GM23248 (cell line): Measurements from ENCODE around the gene NEB.
"Not testable (repeated sequence)": the region's sequence is repeated elsewhere in the genome, so short reads cannot be mapped to it uniquely, and the experiment has no call there.

Source experiments
- EZH2 ChIP-seq: fragments of 200-600 bp; sonication (generic); IDR thresholded peaks from 2 replicates; pipeline ENCODE4 v1.6.1; 2018; ENCODE audit warnings: antibody characterized with exemption, mild to moderate bottlenecking; ENCODE audit not compliant: insufficient read depth, poor library complexity, severe bottlenecking
- EZH2phosphoT487 ChIP-seq: fragments of 200-600 bp; sonication (generic); IDR thresholded peaks from 2 replicates; pipeline ENCODE4 v1.6.1; 2018; ENCODE audit warnings: antibody characterized with exemption, moderate library complexity, mild to moderate bottlenecking, low read depth; ENCODE audit not compliant: insufficient read depth

- not testable (repeated sequence) for TF ChIP-seq EZH2, EZH2phosphoT487
Measured at GRCh38 chr2:151559431-151559830, 174.8 kb downstream of the NEB start.
